IMR-90 (cell line): ENCODE data around the gene GRIK3. TPM values are rescaled to one million over a fixed set of nuclear protein-coding genes. Genes with fewer than 3 reads are reported as not detected.

ENCODE experiments used
- ATAC-seq: fragments of 200-7000 bp; cut with Tn5 transposase; 2 replicates; pipeline ENCODE4 v1.9.1; 2020; ENCODE audit warnings: low read depth, mild to moderate bottlenecking, moderate library complexity
- BruUV-seq: library from RNA; stranded (reverse); fragments of 400-500 nt; replicated peaks from 2 replicates; lab custom pipeline; 2021; lab: Mats Ljungman, UMichigan
- CTCF ChIA-PET: fragments of 300-600 bp; formaldehyde crosslinking; extraction: SDS; loops from one replicate; lab custom pipeline; 2021; ENCODE audit warnings: antibody characterized with exemption; lab: Yijun Ruan, JAX
- POLR2A ChIA-PET: fragments of 300-600 bp; sonication (Branson Sonifier 250); formaldehyde crosslinking; loops from one replicate; lab custom pipeline; 2022; ENCODE audit warnings: antibody characterized with exemption; ENCODE audit not compliant: unreplicated experiment; lab: Charles Lee
- DNase-seq: peaks from one replicate; pipeline ENCODE4 v3.0.0; 2013
- H2AFZ ChIP-seq: replicated peaks from 2 replicates; pipeline ENCODE3; 2013; ENCODE audit warnings: low read length, mild to moderate bottlenecking; ENCODE audit not compliant: poor library complexity
- H2AK5ac ChIP-seq: 2 replicates; pipeline ENCODE4 v1.6.1; 2013; ENCODE audit warnings: low read depth, low read length, inconsistent platforms
- H2AK9ac ChIP-seq: replicated peaks from 2 replicates; pipeline ENCODE3; 2013; ENCODE audit warnings: mild to moderate bottlenecking, low read depth, low read length, moderate library complexity; ENCODE audit not compliant: poor library complexity
- H2BK120ac ChIP-seq: 2 replicates; pipeline ENCODE4 v1.6.1; 2013; ENCODE audit warnings: low read depth, low read length, inconsistent platforms
- H2BK15ac ChIP-seq: 3 replicates; pipeline ENCODE4 v1.6.1; 2013; ENCODE audit warnings: low read depth, low read length, inconsistent platforms
- H2BK20ac ChIP-seq: 2 replicates; pipeline ENCODE4 v1.6.1; 2013; ENCODE audit warnings: low read depth, mild to moderate bottlenecking, inconsistent platforms, low read length, moderate library complexity
- H2BK5ac ChIP-seq: 2 replicates; pipeline ENCODE4 v1.6.1; 2013; ENCODE audit warnings: mild to moderate bottlenecking, low read depth, low read length, inconsistent platforms; ENCODE audit not compliant: poor library complexity, severe bottlenecking
- H3K14ac ChIP-seq: replicated peaks from 2 replicates; pipeline ENCODE4 v1.6.1; 2013; ENCODE audit warnings: low read depth, low read length, inconsistent platforms
- H3K18ac ChIP-seq: 2 replicates; pipeline ENCODE4 v1.6.1; 2013; ENCODE audit warnings: low read depth, low read length, control low read depth
- H3K23ac ChIP-seq: 2 replicates; pipeline ENCODE4 v1.6.1; 2013; ENCODE audit warnings: low read depth, low read length, inconsistent platforms
- H3K27ac ChIP-seq: 2 replicates; pipeline ENCODE4 v1.5.1; 2013; ENCODE audit warnings: mild to moderate bottlenecking, control low read depth, low read length; ENCODE audit not compliant: insufficient read depth
- H3K27me3 ChIP-seq: 2 replicates; pipeline ENCODE4 v1.6.1; 2013; ENCODE audit warnings: low read length; ENCODE audit not compliant: control insufficient read depth, insufficient read depth
- H3K36me3 ChIP-seq: 2 replicates; pipeline ENCODE4 v1.6.1; 2013; ENCODE audit warnings: low read length, mixed read lengths; ENCODE audit not compliant: control insufficient read depth, insufficient read depth
- H3K4ac ChIP-seq: 2 replicates; pipeline ENCODE4 v1.6.1; 2013; ENCODE audit warnings: low read depth, low read length, inconsistent platforms
- H3K4me1 ChIP-seq: 2 replicates; pipeline ENCODE4 v1.6.1; 2013; ENCODE audit warnings: low read length, mixed read lengths; ENCODE audit not compliant: control insufficient read depth, insufficient read depth
- H3K4me2 ChIP-seq: 2 replicates; pipeline ENCODE4 v1.6.1; 2013; ENCODE audit warnings: low read depth, mild to moderate bottlenecking, control low read depth, low read length, moderate library complexity
- H3K4me3 ChIP-seq: 2 replicates; pipeline ENCODE4 v1.5.1; 2013; ENCODE audit warnings: low read depth, mild to moderate bottlenecking, control low read depth, low read length, moderate library complexity; ENCODE audit not compliant: insufficient read depth
- H3K56ac ChIP-seq: 2 replicates; pipeline ENCODE4 v1.6.1; 2013; ENCODE audit warnings: low read length, inconsistent platforms; ENCODE audit not compliant: insufficient read depth; ENCODE audit errors: extremely low read depth
- H3K79me1 ChIP-seq, 2 experiments: 2 replicates each; pipeline ENCODE4 v1.6.1; 2013; ENCODE audit warnings: low read length in 2 of 2, inconsistent platforms in 1 of 2, low read depth in 1 of 2
- H3K9ac ChIP-seq: 2 replicates; pipeline ENCODE4 v1.6.1; 2013; ENCODE audit warnings: low read depth, low read length, control low read depth
- H3K9me1 ChIP-seq: 2 replicates; pipeline ENCODE4 v1.6.1; 2013; ENCODE audit warnings: low read length, inconsistent platforms; ENCODE audit not compliant: insufficient read depth
- H3K9me3 ChIP-seq: 2 replicates; pipeline ENCODE4 v1.6.1; 2013; ENCODE audit warnings: low read length; ENCODE audit not compliant: control insufficient read depth, insufficient read depth
- H4K20me1 ChIP-seq: 2 replicates; pipeline ENCODE4 v1.6.1; 2013; ENCODE audit warnings: low read length, inconsistent platforms; ENCODE audit not compliant: insufficient read depth
- H4K5ac ChIP-seq: 2 replicates; pipeline ENCODE4 v1.6.1; 2013; ENCODE audit warnings: mild to moderate bottlenecking, low read depth, low read length, control low read depth
- H4K8ac ChIP-seq, 2 experiments: 2 replicates each; pipeline ENCODE4 v1.6.1; 2013; ENCODE audit warnings: low read depth in 2 of 2, low read length in 2 of 2, control low read depth in 1 of 2, inconsistent platforms in 1 of 2
- H4K91ac ChIP-seq: 2 replicates; pipeline ENCODE4 v1.6.1; 2013; ENCODE audit warnings: low read depth, low read length, inconsistent platforms; ENCODE audit not compliant: insufficient read depth
- MAFK ChIP-seq: IDR thresholded peaks from 2 replicates; pipeline ENCODE4 v1.6.1; 2012; ENCODE audit warnings: low read depth, low read length, improper control_type of control experiment
- RAD21 ChIP-seq: IDR thresholded peaks from 2 replicates; pipeline ENCODE4 v1.6.1; 2012; ENCODE audit warnings: low read length, improper control_type of control experiment
- WGBS, 2 experiments: methylation state at CpG; one replicate each; pipeline versions ENCODE4 v1.1.5 to v1.1.7; 2013; ENCODE audit warnings: missing lambda C conversion rate in 2 of 2; ENCODE audit not compliant: insufficient read length in 1 of 2; ENCODE audit errors: extremely low coverage in 2 of 2; 5-methylcytosine and 5-hydroxymethylcytosine counted together
- dilution Hi-C: fragments of 300-500 bp; cut with HindIII; formaldehyde crosslinking; loops from one replicate; pipeline ENCODE4 v1.14.3; 2018; ENCODE audit warnings: low sequenced_read_pairs; ENCODE audit not compliant: unreplicated experiment
- in situ Hi-C: fragments of 300-500 bp; cut with MboI; formaldehyde crosslinking; loops from 3 replicates; pipeline ENCODE4 v1.14.3; 2019; ENCODE audit warnings: low sequenced_read_pairs, inconsistent platforms, mixed read lengths
- intact Hi-C: fragments of 100-400 bp; cut with micrococcal nuclease; formaldehyde crosslinking; loops from 2 replicates; pipeline ENCODE4 v1.10.0; 2022
- polyA plus RNA-seq, 3 experiments: library from polyadenylated mRNA; depleted of rRNA; stranded (reverse); fragments of >200 nt; gene quantifications; 2 replicates each; pipeline ENCODE4 v1.2.3, GENCODE V29; 2012; ENCODE audit warnings: low replicate concordance in 1 of 3
- total RNA-seq: library from RNA; depleted of rRNA; stranded (reverse); fragments of >200 nt; gene quantifications from 2 replicates; pipeline ENCODE4 v1.2.3, GENCODE V29; 2012

The GRIK3 gene
- total and polyA plus RNA-seq, 2 of the 4 experiments (the other 2 are of a cell fraction) = not detected

GRCh38 chr1:37032660-37033354 lies 1.5 kb downstream of the GRIK3 start:
- H3K9me1 ChIP-seq = no peaks in the 10 kb centered on the region; the same call in 1 of the 2 replicates
- H3K36me3 ChIP-seq = no peaks in the 10 kb centered on the region
- in situ Hi-C loops (no loop called here), dilution Hi-C loops (no loop called here), intact Hi-C loops (no loop called here)
- ATAC-seq = no peak
- H2AK9ac ChIP-seq = no peak overlapping the region
- no peak overlapping the region for H4K8ac ChIP-seq
- H3K79me1 ChIP-seq = no peaks in the 10 kb centered on the region
- H2AK5ac ChIP-seq = no peak overlapping the region
- 0% methylated on average over 41 of the region's 60 CpGs; no CpG with 5 or more reads in 1 of the 2 experiments for WGBS, 2 experiments
- no peak overlapping the region for H2BK20ac ChIP-seq
- H3K18ac ChIP-seq = no peak overlapping the region
- TF ChIP-seq MAFK = no peak
- no peak for TF ChIP-seq RAD21
- no peak overlapping the region for H3K4ac ChIP-seq
- no peaks in the 10 kb centered on the region for H4K20me1 ChIP-seq
- H3K9me3 ChIP-seq = no peaks in the 10 kb centered on the region
- H2BK15ac ChIP-seq = no peak overlapping the region
- H3K4me3 ChIP-seq = no peak overlapping the region
- H3K14ac ChIP-seq = no peak overlapping the region
- H2AFZ ChIP-seq = no peak overlapping the region
- H4K91ac ChIP-seq = no peak overlapping the region
- H3K9ac ChIP-seq = no peak overlapping the region
- H2BK120ac ChIP-seq = no peak overlapping the region
- no peak overlapping the region for H3K4me2 ChIP-seq
- H3K56ac ChIP-seq = no peak overlapping the region
- no peak overlapping the region for H4K5ac ChIP-seq
- no peak overlapping the region for H3K23ac ChIP-seq
- H2BK5ac ChIP-seq = no peak overlapping the region
- no peaks in the 10 kb centered on the region for H3K4me1 ChIP-seq
- CTCF ChIA-PET = no interaction called here
- H3K27me3 ChIP-seq = peaks cover 44% of the 10 kb centered on the region
- DNase-seq = no peak
- H3K27ac ChIP-seq = no peak overlapping the region
- POLR2A ChIA-PET = no interaction called here
- no TSS peak for BruUV-seq
